ENCODE measurements around the gene ACTR6. TPM values are rescaled to one million over a fixed set of nuclear protein-coding genes. Genes with fewer than 3 reads are reported as not detected.
A peak's percentile ranks its signal among the peaks of the same experiment; 100 is the strongest.

ACTR6 gene
- total RNA-seq, 1 donor from 2014 or later: 23.9 TPM

- H3K27me3 ChIP-seq (ENCODE audit: insufficient read depth, low read length): no peaks in the 10 kb centered on the region
- DNase-seq (ENCODE audit: low read depth): peak; percentile 10
- peak overlapping the region; percentile 98 for H3K4me3 Mint-ChIP-seq (ENCODE audit: unreplicated experiment)
- no peaks in the 10 kb centered on the region for H3K36me3 ChIP-seq (ENCODE audit: insufficient read depth, low read length)
- H3K27ac Mint-ChIP-seq (ENCODE audit: unreplicated experiment): no peak overlapping the region
- no peaks in the 10 kb centered on the region for H3K36me3 Mint-ChIP-seq (ENCODE audit: low read depth, unreplicated experiment)
- H3K4me1 ChIP-seq (ENCODE audit: insufficient read depth, low read length): peaks cover 7% of the 10 kb centered on the region
- H4K20me1 ChIP-seq (ENCODE audit: insufficient read depth, low read length): no peaks in the 10 kb centered on the region
- H3K27ac ChIP-seq (ENCODE audit: low read depth, low read length): no peak overlapping the region
- H3K9ac ChIP-seq (ENCODE audit: low read length): peak overlapping the region; percentile 87
- FAIRE-seq: no peak
- TF ChIP-seq, protein P1, sequence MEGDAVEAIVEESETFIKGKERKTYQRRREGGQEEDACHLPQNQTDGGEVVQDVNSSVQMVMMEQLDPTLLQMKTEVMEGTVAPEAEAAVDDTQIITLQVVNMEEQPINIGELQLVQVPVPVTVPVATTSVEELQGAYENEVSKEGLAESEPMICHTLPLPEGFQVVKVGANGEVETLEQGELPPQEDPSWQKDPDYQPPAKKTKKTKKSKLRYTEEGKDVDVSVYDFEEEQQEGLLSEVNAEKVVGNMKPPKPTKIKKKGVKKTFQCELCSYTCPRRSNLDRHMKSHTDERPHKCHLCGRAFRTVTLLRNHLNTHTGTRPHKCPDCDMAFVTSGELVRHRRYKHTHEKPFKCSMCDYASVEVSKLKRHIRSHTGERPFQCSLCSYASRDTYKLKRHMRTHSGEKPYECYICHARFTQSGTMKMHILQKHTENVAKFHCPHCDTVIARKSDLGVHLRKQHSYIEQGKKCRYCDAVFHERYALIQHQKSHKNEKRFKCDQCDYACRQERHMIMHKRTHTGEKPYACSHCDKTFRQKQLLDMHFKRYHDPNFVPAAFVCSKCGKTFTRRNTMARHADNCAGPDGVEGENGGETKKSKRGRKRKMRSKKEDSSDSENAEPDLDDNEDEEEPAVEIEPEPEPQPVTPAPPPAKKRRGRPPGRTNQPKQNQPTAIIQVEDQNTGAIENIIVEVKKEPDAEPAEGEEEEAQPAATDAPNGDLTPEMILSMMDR (IDR thresholded peaks at IDR 0.05; ENCODE audit: insufficient read depth, low read depth, low read length): no peak
- H3K4me1 Mint-ChIP-seq (ENCODE audit: low read depth, unreplicated experiment): peaks cover 2% of the 10 kb centered on the region
- H3K9me3 Mint-ChIP-seq (ENCODE audit: unreplicated experiment): no peaks in the 10 kb centered on the region
- H2AFZ ChIP-seq (ENCODE audit: low read depth, low read length): peak overlapping the region; percentile 87
- H3K4me3 ChIP-seq (ENCODE audit: insufficient read depth, low read depth, low read length): peak overlapping the region; percentile 95
- no peaks in the 10 kb centered on the region for H3K27me3 Mint-ChIP-seq (ENCODE audit: low read depth, unreplicated experiment)
- H3K9me3 ChIP-seq (ENCODE audit: insufficient read depth, low read depth, low read length): no peaks in the 10 kb centered on the region
- peak overlapping the region; percentile 93 for H3K4me2 ChIP-seq (ENCODE audit: low read length)
- peaks cover 24% of the 10 kb centered on the region for H3K79me2 ChIP-seq (ENCODE audit: insufficient read depth, low read length)
Observed at GRCh38 chr12:100199347-100200149, 1.1 kb upstream of the ACTR6 start.

DNA sequence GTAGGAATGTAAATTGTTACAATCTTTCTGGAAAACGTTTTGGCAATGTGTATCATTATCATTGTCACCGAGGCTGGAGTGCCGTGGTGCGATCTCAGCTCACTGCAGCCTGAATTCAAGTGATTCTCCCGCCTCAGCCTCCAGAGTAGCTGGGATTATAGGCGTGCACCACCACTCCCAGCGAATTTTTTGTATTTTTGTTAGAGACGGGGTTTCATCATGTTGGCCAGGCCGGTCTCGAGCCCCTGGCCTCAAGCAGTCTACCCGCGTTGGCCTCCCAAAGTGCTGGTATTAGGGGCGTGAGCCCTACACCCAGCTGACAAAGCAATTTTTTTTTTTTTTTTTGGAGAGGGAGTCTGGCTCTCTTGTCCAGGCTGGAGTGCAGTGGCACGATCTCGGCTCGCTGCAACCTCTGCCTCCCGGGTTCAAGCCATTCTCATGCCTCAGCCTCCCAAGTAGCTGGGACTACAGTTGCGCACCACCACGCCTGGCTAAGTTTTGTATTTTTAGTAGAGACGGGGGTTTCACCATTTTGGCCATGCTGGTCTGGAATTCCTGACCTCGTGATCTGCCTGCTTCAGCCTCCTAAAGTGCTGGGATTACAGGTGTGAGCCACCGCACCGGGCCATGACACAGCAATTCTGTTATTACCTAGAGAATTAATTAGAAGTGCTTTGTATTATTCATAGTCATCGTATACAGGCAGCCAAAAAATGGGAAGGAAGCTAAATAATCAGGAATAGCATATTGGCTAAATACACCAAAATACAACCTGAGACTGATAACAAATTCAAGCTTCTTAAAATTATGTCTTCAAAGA lies 1.2 kb downstream of the ACTR6 start:
- Histone ChIP-seq H4K20me1 (ENCODE audit: insufficient read depth, low read length) (no peaks in the 10 kb centered on the region), H3K4me2 (ENCODE audit: low read length) (peak overlapping the region; percentile 93), H3K79me2 (ENCODE audit: insufficient read depth, low read length) (peaks cover 24% of the 10 kb centered on the region), H2AFZ (ENCODE audit: low read depth, low read length) (peak overlapping the region; percentile 87), H3K9me3 (ENCODE audit: insufficient read depth, low read depth, low read length) (no peaks in the 10 kb centered on the region), H3K4me3 (ENCODE audit: insufficient read depth, low read depth, low read length) (peak overlapping the region; percentile 95), H3K27me3 (ENCODE audit: insufficient read depth, low read length) (no peaks in the 10 kb centered on the region), H3K36me3 (ENCODE audit: insufficient read depth, low read length) (no peaks in the 10 kb centered on the region), H3K27ac (ENCODE audit: low read depth, low read length) (no peak overlapping the region), H3K9ac (ENCODE audit: low read length) (peak overlapping the region; percentile 87), H3K4me1 (ENCODE audit: insufficient read depth, low read length) (peaks cover 7% of the 10 kb centered on the region)
- TF ChIP-seq EZH2 (IDR thresholded peaks at IDR 0.05; ENCODE audit: insufficient read depth, low read length): no peak
- TF ChIP-seq, protein P1 (IDR thresholded peaks at IDR 0.05; ENCODE audit: insufficient read depth, low read depth, low read length): no peak
- peak overlapping the region; percentile 98 for H3K4me3 Mint-ChIP-seq (ENCODE audit: unreplicated experiment)
- H3K27me3 Mint-ChIP-seq (ENCODE audit: low read depth, unreplicated experiment): no peaks in the 10 kb centered on the region
- no peaks in the 10 kb centered on the region for H3K36me3 Mint-ChIP-seq (ENCODE audit: low read depth, unreplicated experiment)
- H3K27ac Mint-ChIP-seq (ENCODE audit: unreplicated experiment): peak overlapping the region; percentile 97
- no peak for FAIRE-seq
- peaks cover 2% of the 10 kb centered on the region for H3K4me1 Mint-ChIP-seq (ENCODE audit: low read depth, unreplicated experiment)
- no peak for DNase-seq (ENCODE audit: low read depth)
- no peaks in the 10 kb centered on the region for H3K9me3 Mint-ChIP-seq (ENCODE audit: unreplicated experiment)
